ENCODE data around the gene SPATS2L.

GRCh38 chr2:200448455-200448854 is 142.0 kb downstream of the SPATS2L start:
- TF ChIP-seq CTCF (IDR thresholded peaks at IDR 0.05) (no peak), POLR2AphosphoS5 (IDR thresholded peaks at IDR 0.05; ENCODE audit: insufficient read depth in 1 of 2, low read depth in 1 of 2) (no peak), POLR2A (IDR thresholded peaks at IDR 0.05) (no peak)
